GM23338 (cell line): ENCODE data around the gene HTD2. TPM values are rescaled to one million over a fixed set of nuclear protein-coding genes. Genes with fewer than 3 reads are reported as not detected.

Source experiments
- ATAC-seq: fragments of 200-7000 bp; cut with Tn5 transposase; 3 replicates; pipeline ENCODE4 v1.9.1; 2020
- DNase-seq: peaks from one replicate; pipeline ENCODE4 v3.0.0-alpha.2; 2015; ENCODE audit warnings: low spot score
- H2AFZ ChIP-seq: fragments of 200-600 bp; sonication (generic); 2 replicates; pipeline ENCODE4 v1.8.0; 2016; ENCODE audit warnings: antibody characterized with exemption, mild to moderate bottlenecking, moderate library complexity
- H3F3A ChIP-seq: fragments of 200-600 bp; sonication (generic); replicated peaks from 2 replicates; pipeline ENCODE4 v1.8.0; 2017; ENCODE audit warnings: antibody characterized with exemption, mixed run types, low read depth
- H3K27ac ChIP-seq: fragments of 200-600 bp; sonication (generic); 2 replicates; pipeline ENCODE4 v1.6.1; 2016; ENCODE audit warnings: low read depth
- H3K27me3 ChIP-seq: fragments of 200-600 bp; sonication (generic); 2 replicates; pipeline ENCODE4 v1.8.0; 2016; ENCODE audit warnings: mild to moderate bottlenecking, mixed run types, moderate library complexity; ENCODE audit not compliant: insufficient read depth
- H3K36me3 ChIP-seq: fragments of 200-600 bp; sonication (generic); 2 replicates; pipeline ENCODE4 v1.8.0; 2016; ENCODE audit warnings: mild to moderate bottlenecking; ENCODE audit not compliant: insufficient read depth
- H3K4me1 ChIP-seq: fragments of 200-600 bp; sonication (generic); 2 replicates; pipeline ENCODE4 v1.8.0; 2016; ENCODE audit warnings: mild to moderate bottlenecking, moderate library complexity; ENCODE audit not compliant: insufficient read depth
- H3K4me2 ChIP-seq: fragments of 200-600 bp; sonication (generic); 2 replicates; pipeline ENCODE4 v1.7.1; 2017; ENCODE audit warnings: mixed run types
- H3K4me3 ChIP-seq: fragments of 200-600 bp; sonication (generic); 2 replicates; pipeline ENCODE4 v1.6.1; 2016; ENCODE audit warnings: mixed run types
- H3K79me2 ChIP-seq: fragments of 200-600 bp; sonication (generic); replicated peaks from 2 replicates; pipeline ENCODE4 v1.8.0; 2017; ENCODE audit warnings: mild to moderate bottlenecking; ENCODE audit not compliant: insufficient read depth
- H3K9me2 ChIP-seq: fragments of 200-600 bp; sonication (generic); 2 replicates; pipeline ENCODE4 v1.8.0; 2017; ENCODE audit not compliant: insufficient read depth
- H4K20me1 ChIP-seq: fragments of 200-600 bp; sonication (generic); replicated peaks from 2 replicates; pipeline ENCODE4 v1.8.0; 2017; ENCODE audit warnings: mild to moderate bottlenecking; ENCODE audit not compliant: insufficient read depth
- H3K27ac Mint-ChIP-seq: 2 replicates; pipeline ENCODE4 v1.8.0; 2020; ENCODE audit warnings: inconsistent platforms, mild to moderate bottlenecking, moderate library complexity, mixed read lengths
- H3K27me3 Mint-ChIP-seq: 3 replicates; pipeline ENCODE4 v1.8.0; 2022; ENCODE audit warnings: low read depth, mild to moderate bottlenecking, moderate library complexity, mixed read lengths, inconsistent platforms; ENCODE audit not compliant: insufficient read depth, poor library complexity
- H3K36me3 Mint-ChIP-seq: 3 replicates; pipeline ENCODE4 v1.8.0; 2021; ENCODE audit warnings: low read depth, mild to moderate bottlenecking, inconsistent platforms, moderate library complexity, mixed read lengths
- H3K4me1 Mint-ChIP-seq: 3 replicates; pipeline ENCODE4 v1.8.0; 2020; ENCODE audit warnings: mild to moderate bottlenecking, inconsistent platforms, mixed read lengths
- H3K4me3 Mint-ChIP-seq: 3 replicates; pipeline ENCODE4 v1.8.0; 2021; ENCODE audit warnings: moderate library complexity, mild to moderate bottlenecking, inconsistent platforms, mixed read lengths
- H3K9me3 Mint-ChIP-seq: 3 replicates; pipeline ENCODE4 v1.8.0; 2020; ENCODE audit warnings: moderate library complexity, mild to moderate bottlenecking, inconsistent platforms, mixed read lengths
- CREB1 ChIP-seq: fragments of 250-450 bp; sonication (Bioruptor Pico); IDR thresholded peaks from 2 replicates; pipeline ENCODE4 v1.5.0; 2020; ENCODE audit warnings: low read depth, mild to moderate bottlenecking, moderate library complexity
- CTCF ChIP-seq, 2 experiments: fragments of 200-600 bp in 1 of 2; sonication (generic) in 1 of 2; conservative IDR thresholded peaks; 2 replicates each; pipeline versions ENCODE4 v1.5.1 to v1.6.1; 2016 to 2017; ENCODE audit warnings: antibody characterized with exemption in 2 of 2, low read depth in 2 of 2, mild to moderate bottlenecking in 2 of 2, moderate library complexity in 1 of 2
- ETS1 ChIP-seq: IDR thresholded peaks from 2 replicates; pipeline ENCODE4 v1.6.1; 2016; ENCODE audit warnings: antibody characterized with exemption
- EZH2 ChIP-seq: fragments of 200-600 bp; sonication (generic); IDR thresholded peaks from one replicate; pipeline ENCODE4 v1.8.0; 2017; ENCODE audit warnings: antibody characterized with exemption, mild to moderate bottlenecking, low read depth; ENCODE audit not compliant: unreplicated experiment
- EZH2phosphoT487 ChIP-seq: fragments of 200-600 bp; sonication (generic); IDR thresholded peaks from one replicate; pipeline ENCODE4 v1.8.1; 2018; ENCODE audit warnings: antibody characterized with exemption; ENCODE audit not compliant: unreplicated experiment
- JUNB ChIP-seq: IDR thresholded peaks from one replicate; pipeline ENCODE4 v1.6.1; 2016; ENCODE audit warnings: antibody characterized with exemption; ENCODE audit not compliant: unreplicated experiment
- NANOG ChIP-seq: IDR thresholded peaks from 2 replicates; pipeline ENCODE4 v1.6.1; 2016; ENCODE audit warnings: antibody characterized with exemption, borderline replicate concordance
- POLR2AphosphoS5 ChIP-seq: IDR thresholded peaks from 2 replicates; pipeline ENCODE4 v1.6.1; 2016; ENCODE audit warnings: antibody characterized with exemption, low read depth
- REST ChIP-seq: IDR thresholded peaks from one replicate; pipeline ENCODE4 v1.6.1; 2018; ENCODE audit warnings: antibody characterized with exemption; ENCODE audit not compliant: unreplicated experiment
- STAT1 ChIP-seq: IDR thresholded peaks from one replicate; pipeline ENCODE4 v1.6.1; 2016; ENCODE audit warnings: antibody characterized with exemption; ENCODE audit not compliant: unreplicated experiment
- ZNF114 ChIP-seq: fragments of 250-450 bp; sonication (Bioruptor Pico); IDR thresholded peaks from 2 replicates; pipeline ENCODE4 v1.5.0; 2020; ENCODE audit warnings: mild to moderate bottlenecking, moderate library complexity
- ZNF331 ChIP-seq: fragments of 250-450 bp; sonication (Bioruptor Pico); IDR thresholded peaks from 2 replicates; pipeline ENCODE4 v1.5.0; 2020; ENCODE audit warnings: low read depth, mild to moderate bottlenecking, moderate library complexity
- ZNF462 ChIP-seq: fragments of 250-450 bp; sonication (Bioruptor Pico); IDR thresholded peaks from 2 replicates; pipeline ENCODE4 v1.5.0; 2020; ENCODE audit warnings: mild to moderate bottlenecking, moderate library complexity
- polyA plus RNA-seq: library from polyadenylated mRNA; unstranded; fragments of >200 nt; fragmentation: Nextera tagmentation; extraction: Ambion mirVana; gene quantifications from 2 replicates; pipeline ENCODE4 v1.2.1, GENCODE V29; 2016
- total RNA-seq: library from RNA; depleted of rRNA; stranded (reverse); fragments of >200 nt; shearing (Covaris generic); gene quantifications from 2 replicates; pipeline ENCODE4 v1.2.3, GENCODE V29; 2014

The HTD2 gene
- total and polyA plus RNA-seq, 2 experiments from 2014 or later = 19.3 to 24.2 TPM

GRCh38 chr3:58359621-58360020 is 53.3 kb downstream of the HTD2 start:
- no peaks in the 10 kb centered on the region for H3K4me1 Mint-ChIP-seq
- Histone ChIP-seq H3K9me2 (no peaks in the 10 kb centered on the region), H3K27me3 (no peaks in the 10 kb centered on the region), H3K79me2 (no peaks in the 10 kb centered on the region; the same call in 1 of the 2 replicates), H2AFZ (no peak overlapping the region), H3K4me1 (no peaks in the 10 kb centered on the region), H3K36me3 (no peaks in the 10 kb centered on the region), H3F3A (no peaks in the 10 kb centered on the region), H3K4me2 (no peak overlapping the region), H3K4me3 (no peak overlapping the region), H4K20me1 (no peaks in the 10 kb centered on the region), H3K27ac (no peak overlapping the region)
- H3K36me3 Mint-ChIP-seq = no peaks in the 10 kb centered on the region
- no peaks in the 10 kb centered on the region for H3K27me3 Mint-ChIP-seq
- DNase-seq (no peak), ATAC-seq (no peak)
- H3K4me3 Mint-ChIP-seq = no peak overlapping the region
- TF ChIP-seq ZNF462 (CRISPR knock-in tag) (no peak), NANOG (no peak), CTCF (conservative IDR thresholded peaks at IDR 0.05; ENCODE audit: low read depth in 2 of 2) (no peak), ETS1 (no peak), ZNF114 (CRISPR knock-in tag) (no peak), ZNF331 (no peak), POLR2AphosphoS5 (no peak), JUNB (no peak), EZH2 (no peak), EZH2phosphoT487 (no peak), STAT1 (no peak), CREB1 (CRISPR knock-in tag) (no peak), REST (no peak)
- H3K27ac Mint-ChIP-seq = no peak overlapping the region
- H3K9me3 Mint-ChIP-seq = no peaks in the 10 kb centered on the region
